GM23338 (cell line): ENCODE measurements around the gene TOPAZ1. TPM values are rescaled to one million over a fixed set of nuclear protein-coding genes. Genes with fewer than 3 reads are reported as not detected.

Experiments used
- ATAC-seq: fragments of 200-7000 bp; cut with Tn5 transposase; 3 replicates; pipeline ENCODE4 v1.9.1; 2020
- DNase-seq: peaks from one replicate; pipeline ENCODE4 v3.0.0-alpha.2; 2015; ENCODE audit warnings: low spot score
- H2AFZ ChIP-seq: fragments of 200-600 bp; sonication (generic); 2 replicates; pipeline ENCODE4 v1.8.0; 2016; ENCODE audit warnings: antibody characterized with exemption, mild to moderate bottlenecking, moderate library complexity
- H3F3A ChIP-seq: fragments of 200-600 bp; sonication (generic); replicated peaks from 2 replicates; pipeline ENCODE4 v1.8.0; 2017; ENCODE audit warnings: antibody characterized with exemption, mixed run types, low read depth
- H3K27ac ChIP-seq: fragments of 200-600 bp; sonication (generic); 2 replicates; pipeline ENCODE4 v1.6.1; 2016; ENCODE audit warnings: low read depth
- H3K27me3 ChIP-seq: fragments of 200-600 bp; sonication (generic); 2 replicates; pipeline ENCODE4 v1.8.0; 2016; ENCODE audit warnings: mild to moderate bottlenecking, mixed run types, moderate library complexity; ENCODE audit not compliant: insufficient read depth
- H3K36me3 ChIP-seq: fragments of 200-600 bp; sonication (generic); 2 replicates; pipeline ENCODE4 v1.8.0; 2016; ENCODE audit warnings: mild to moderate bottlenecking; ENCODE audit not compliant: insufficient read depth
- H3K4me1 ChIP-seq: fragments of 200-600 bp; sonication (generic); 2 replicates; pipeline ENCODE4 v1.8.0; 2016; ENCODE audit warnings: mild to moderate bottlenecking, moderate library complexity; ENCODE audit not compliant: insufficient read depth
- H3K4me2 ChIP-seq: fragments of 200-600 bp; sonication (generic); 2 replicates; pipeline ENCODE4 v1.7.1; 2017; ENCODE audit warnings: mixed run types
- H3K4me3 ChIP-seq: fragments of 200-600 bp; sonication (generic); 2 replicates; pipeline ENCODE4 v1.6.1; 2016; ENCODE audit warnings: mixed run types
- H3K79me2 ChIP-seq: fragments of 200-600 bp; sonication (generic); replicated peaks from 2 replicates; pipeline ENCODE4 v1.8.0; 2017; ENCODE audit warnings: mild to moderate bottlenecking; ENCODE audit not compliant: insufficient read depth
- H3K9me2 ChIP-seq: fragments of 200-600 bp; sonication (generic); 2 replicates; pipeline ENCODE4 v1.8.0; 2017; ENCODE audit not compliant: insufficient read depth
- H4K20me1 ChIP-seq: fragments of 200-600 bp; sonication (generic); replicated peaks from 2 replicates; pipeline ENCODE4 v1.8.0; 2017; ENCODE audit warnings: mild to moderate bottlenecking; ENCODE audit not compliant: insufficient read depth
- H3K27ac Mint-ChIP-seq: 2 replicates; pipeline ENCODE4 v1.8.0; 2020; ENCODE audit warnings: inconsistent platforms, mild to moderate bottlenecking, moderate library complexity, mixed read lengths
- H3K27me3 Mint-ChIP-seq: 3 replicates; pipeline ENCODE4 v1.8.0; 2022; ENCODE audit warnings: low read depth, mild to moderate bottlenecking, moderate library complexity, mixed read lengths, inconsistent platforms; ENCODE audit not compliant: insufficient read depth, poor library complexity
- H3K36me3 Mint-ChIP-seq: 3 replicates; pipeline ENCODE4 v1.8.0; 2021; ENCODE audit warnings: low read depth, mild to moderate bottlenecking, inconsistent platforms, moderate library complexity, mixed read lengths
- H3K4me1 Mint-ChIP-seq: 3 replicates; pipeline ENCODE4 v1.8.0; 2020; ENCODE audit warnings: mild to moderate bottlenecking, inconsistent platforms, mixed read lengths
- H3K4me3 Mint-ChIP-seq: 3 replicates; pipeline ENCODE4 v1.8.0; 2021; ENCODE audit warnings: moderate library complexity, mild to moderate bottlenecking, inconsistent platforms, mixed read lengths
- H3K9me3 Mint-ChIP-seq: 3 replicates; pipeline ENCODE4 v1.8.0; 2020; ENCODE audit warnings: moderate library complexity, mild to moderate bottlenecking, inconsistent platforms, mixed read lengths
- CREB1 ChIP-seq: fragments of 250-450 bp; sonication (Bioruptor Pico); IDR thresholded peaks from 2 replicates; pipeline ENCODE4 v1.5.0; 2020; ENCODE audit warnings: low read depth, mild to moderate bottlenecking, moderate library complexity
- EZH2 ChIP-seq: fragments of 200-600 bp; sonication (generic); IDR thresholded peaks from one replicate; pipeline ENCODE4 v1.8.0; 2017; ENCODE audit warnings: antibody characterized with exemption, mild to moderate bottlenecking, low read depth; ENCODE audit not compliant: unreplicated experiment
- EZH2phosphoT487 ChIP-seq: fragments of 200-600 bp; sonication (generic); IDR thresholded peaks from one replicate; pipeline ENCODE4 v1.8.1; 2018; ENCODE audit warnings: antibody characterized with exemption; ENCODE audit not compliant: unreplicated experiment
- JUNB ChIP-seq: IDR thresholded peaks from one replicate; pipeline ENCODE4 v1.6.1; 2016; ENCODE audit warnings: antibody characterized with exemption; ENCODE audit not compliant: unreplicated experiment
- NANOG ChIP-seq: IDR thresholded peaks from 2 replicates; pipeline ENCODE4 v1.6.1; 2016; ENCODE audit warnings: antibody characterized with exemption, borderline replicate concordance
- POLR2AphosphoS5 ChIP-seq: IDR thresholded peaks from 2 replicates; pipeline ENCODE4 v1.6.1; 2016; ENCODE audit warnings: antibody characterized with exemption, low read depth
- STAT1 ChIP-seq: IDR thresholded peaks from one replicate; pipeline ENCODE4 v1.6.1; 2016; ENCODE audit warnings: antibody characterized with exemption; ENCODE audit not compliant: unreplicated experiment
- ZNF114 ChIP-seq: fragments of 250-450 bp; sonication (Bioruptor Pico); IDR thresholded peaks from 2 replicates; pipeline ENCODE4 v1.5.0; 2020; ENCODE audit warnings: mild to moderate bottlenecking, moderate library complexity
- ZNF331 ChIP-seq: fragments of 250-450 bp; sonication (Bioruptor Pico); IDR thresholded peaks from 2 replicates; pipeline ENCODE4 v1.5.0; 2020; ENCODE audit warnings: low read depth, mild to moderate bottlenecking, moderate library complexity
- polyA plus RNA-seq: library from polyadenylated mRNA; unstranded; fragments of >200 nt; fragmentation: Nextera tagmentation; extraction: Ambion mirVana; gene quantifications from 2 replicates; pipeline ENCODE4 v1.2.1, GENCODE V29; 2016
- total RNA-seq: library from RNA; depleted of rRNA; stranded (reverse); fragments of >200 nt; shearing (Covaris generic); gene quantifications from 2 replicates; pipeline ENCODE4 v1.2.3, GENCODE V29; 2014
- TF ChIP-seq, protein P1 (sequence below), 2 experiments: fragments of 200-600 bp in 1 of 2; sonication (generic) in 1 of 2; conservative IDR thresholded peaks; 2 replicates each; pipeline versions ENCODE4 v1.5.1 to v1.6.1; 2016 to 2017; ENCODE audit warnings: antibody characterized with exemption in 2 of 2, low read depth in 2 of 2, mild to moderate bottlenecking in 2 of 2, moderate library complexity in 1 of 2
- TF ChIP-seq, protein P2 (sequence below): fragments of 250-450 bp; sonication (Bioruptor Pico); IDR thresholded peaks from 2 replicates; pipeline ENCODE4 v1.5.0; 2020; ENCODE audit warnings: mild to moderate bottlenecking, moderate library complexity
- TF ChIP-seq, protein P3 (sequence below): IDR thresholded peaks from 2 replicates; pipeline ENCODE4 v1.6.1; 2016; ENCODE audit warnings: antibody characterized with exemption
- TF ChIP-seq, protein P4 (sequence below): IDR thresholded peaks from one replicate; pipeline ENCODE4 v1.6.1; 2018; ENCODE audit warnings: antibody characterized with exemption; ENCODE audit not compliant: unreplicated experiment

Gene TOPAZ1
- total and polyA plus RNA-seq, 2 experiments from 2014 or later = not detected

DNA sequence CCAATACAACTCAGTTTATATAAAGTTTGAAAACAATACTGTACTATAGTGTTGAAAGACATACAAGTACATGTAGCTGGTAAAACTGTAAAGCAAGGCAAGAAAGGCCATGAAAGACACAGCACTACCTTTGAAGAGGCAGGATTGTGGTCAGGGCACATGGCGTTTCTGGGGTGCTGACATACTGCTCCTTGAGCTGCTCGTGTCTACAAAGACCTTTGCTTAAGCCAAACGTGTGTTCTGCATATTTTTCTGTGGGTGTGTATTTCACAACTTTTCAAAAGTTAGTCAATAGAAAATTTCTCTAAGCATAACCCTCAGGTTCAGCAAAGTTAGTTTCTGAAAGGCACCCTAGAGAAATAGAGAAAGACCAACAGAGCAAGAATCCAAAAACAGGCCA is 14.1 kb upstream of the TOPAZ1 start:
- no peak for DNase-seq
- Histone ChIP-seq H3K9me2 (no peaks in the 10 kb centered on the region), H3F3A (no peaks in the 10 kb centered on the region), H3K36me3 (no peaks in the 10 kb centered on the region), H3K4me1 (no peaks in the 10 kb centered on the region), H3K79me2 (no peaks in the 10 kb centered on the region), H3K27ac (no peak overlapping the region), H4K20me1 (no peaks in the 10 kb centered on the region), H3K4me2 (no peak overlapping the region), H3K4me3 (no peak overlapping the region), H2AFZ (no peak overlapping the region), H3K27me3 (no peaks in the 10 kb centered on the region)
- no peaks in the 10 kb centered on the region for H3K36me3 Mint-ChIP-seq
- TF ChIP-seq EZH2phosphoT487 = no peak
- no peak for TF ChIP-seq JUNB
- TF ChIP-seq CREB1 (CRISPR knock-in tag) = no peak
- TF ChIP-seq STAT1 = no peak
- no peak for TF ChIP-seq POLR2AphosphoS5
- TF ChIP-seq, protein P1, sequence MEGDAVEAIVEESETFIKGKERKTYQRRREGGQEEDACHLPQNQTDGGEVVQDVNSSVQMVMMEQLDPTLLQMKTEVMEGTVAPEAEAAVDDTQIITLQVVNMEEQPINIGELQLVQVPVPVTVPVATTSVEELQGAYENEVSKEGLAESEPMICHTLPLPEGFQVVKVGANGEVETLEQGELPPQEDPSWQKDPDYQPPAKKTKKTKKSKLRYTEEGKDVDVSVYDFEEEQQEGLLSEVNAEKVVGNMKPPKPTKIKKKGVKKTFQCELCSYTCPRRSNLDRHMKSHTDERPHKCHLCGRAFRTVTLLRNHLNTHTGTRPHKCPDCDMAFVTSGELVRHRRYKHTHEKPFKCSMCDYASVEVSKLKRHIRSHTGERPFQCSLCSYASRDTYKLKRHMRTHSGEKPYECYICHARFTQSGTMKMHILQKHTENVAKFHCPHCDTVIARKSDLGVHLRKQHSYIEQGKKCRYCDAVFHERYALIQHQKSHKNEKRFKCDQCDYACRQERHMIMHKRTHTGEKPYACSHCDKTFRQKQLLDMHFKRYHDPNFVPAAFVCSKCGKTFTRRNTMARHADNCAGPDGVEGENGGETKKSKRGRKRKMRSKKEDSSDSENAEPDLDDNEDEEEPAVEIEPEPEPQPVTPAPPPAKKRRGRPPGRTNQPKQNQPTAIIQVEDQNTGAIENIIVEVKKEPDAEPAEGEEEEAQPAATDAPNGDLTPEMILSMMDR (conservative IDR thresholded peaks at IDR 0.05; ENCODE audit: low read depth in 2 of 2) = no peak
- no peak for TF ChIP-seq ZNF331 (CRISPR knock-in tag)
- TF ChIP-seq, protein P2, sequence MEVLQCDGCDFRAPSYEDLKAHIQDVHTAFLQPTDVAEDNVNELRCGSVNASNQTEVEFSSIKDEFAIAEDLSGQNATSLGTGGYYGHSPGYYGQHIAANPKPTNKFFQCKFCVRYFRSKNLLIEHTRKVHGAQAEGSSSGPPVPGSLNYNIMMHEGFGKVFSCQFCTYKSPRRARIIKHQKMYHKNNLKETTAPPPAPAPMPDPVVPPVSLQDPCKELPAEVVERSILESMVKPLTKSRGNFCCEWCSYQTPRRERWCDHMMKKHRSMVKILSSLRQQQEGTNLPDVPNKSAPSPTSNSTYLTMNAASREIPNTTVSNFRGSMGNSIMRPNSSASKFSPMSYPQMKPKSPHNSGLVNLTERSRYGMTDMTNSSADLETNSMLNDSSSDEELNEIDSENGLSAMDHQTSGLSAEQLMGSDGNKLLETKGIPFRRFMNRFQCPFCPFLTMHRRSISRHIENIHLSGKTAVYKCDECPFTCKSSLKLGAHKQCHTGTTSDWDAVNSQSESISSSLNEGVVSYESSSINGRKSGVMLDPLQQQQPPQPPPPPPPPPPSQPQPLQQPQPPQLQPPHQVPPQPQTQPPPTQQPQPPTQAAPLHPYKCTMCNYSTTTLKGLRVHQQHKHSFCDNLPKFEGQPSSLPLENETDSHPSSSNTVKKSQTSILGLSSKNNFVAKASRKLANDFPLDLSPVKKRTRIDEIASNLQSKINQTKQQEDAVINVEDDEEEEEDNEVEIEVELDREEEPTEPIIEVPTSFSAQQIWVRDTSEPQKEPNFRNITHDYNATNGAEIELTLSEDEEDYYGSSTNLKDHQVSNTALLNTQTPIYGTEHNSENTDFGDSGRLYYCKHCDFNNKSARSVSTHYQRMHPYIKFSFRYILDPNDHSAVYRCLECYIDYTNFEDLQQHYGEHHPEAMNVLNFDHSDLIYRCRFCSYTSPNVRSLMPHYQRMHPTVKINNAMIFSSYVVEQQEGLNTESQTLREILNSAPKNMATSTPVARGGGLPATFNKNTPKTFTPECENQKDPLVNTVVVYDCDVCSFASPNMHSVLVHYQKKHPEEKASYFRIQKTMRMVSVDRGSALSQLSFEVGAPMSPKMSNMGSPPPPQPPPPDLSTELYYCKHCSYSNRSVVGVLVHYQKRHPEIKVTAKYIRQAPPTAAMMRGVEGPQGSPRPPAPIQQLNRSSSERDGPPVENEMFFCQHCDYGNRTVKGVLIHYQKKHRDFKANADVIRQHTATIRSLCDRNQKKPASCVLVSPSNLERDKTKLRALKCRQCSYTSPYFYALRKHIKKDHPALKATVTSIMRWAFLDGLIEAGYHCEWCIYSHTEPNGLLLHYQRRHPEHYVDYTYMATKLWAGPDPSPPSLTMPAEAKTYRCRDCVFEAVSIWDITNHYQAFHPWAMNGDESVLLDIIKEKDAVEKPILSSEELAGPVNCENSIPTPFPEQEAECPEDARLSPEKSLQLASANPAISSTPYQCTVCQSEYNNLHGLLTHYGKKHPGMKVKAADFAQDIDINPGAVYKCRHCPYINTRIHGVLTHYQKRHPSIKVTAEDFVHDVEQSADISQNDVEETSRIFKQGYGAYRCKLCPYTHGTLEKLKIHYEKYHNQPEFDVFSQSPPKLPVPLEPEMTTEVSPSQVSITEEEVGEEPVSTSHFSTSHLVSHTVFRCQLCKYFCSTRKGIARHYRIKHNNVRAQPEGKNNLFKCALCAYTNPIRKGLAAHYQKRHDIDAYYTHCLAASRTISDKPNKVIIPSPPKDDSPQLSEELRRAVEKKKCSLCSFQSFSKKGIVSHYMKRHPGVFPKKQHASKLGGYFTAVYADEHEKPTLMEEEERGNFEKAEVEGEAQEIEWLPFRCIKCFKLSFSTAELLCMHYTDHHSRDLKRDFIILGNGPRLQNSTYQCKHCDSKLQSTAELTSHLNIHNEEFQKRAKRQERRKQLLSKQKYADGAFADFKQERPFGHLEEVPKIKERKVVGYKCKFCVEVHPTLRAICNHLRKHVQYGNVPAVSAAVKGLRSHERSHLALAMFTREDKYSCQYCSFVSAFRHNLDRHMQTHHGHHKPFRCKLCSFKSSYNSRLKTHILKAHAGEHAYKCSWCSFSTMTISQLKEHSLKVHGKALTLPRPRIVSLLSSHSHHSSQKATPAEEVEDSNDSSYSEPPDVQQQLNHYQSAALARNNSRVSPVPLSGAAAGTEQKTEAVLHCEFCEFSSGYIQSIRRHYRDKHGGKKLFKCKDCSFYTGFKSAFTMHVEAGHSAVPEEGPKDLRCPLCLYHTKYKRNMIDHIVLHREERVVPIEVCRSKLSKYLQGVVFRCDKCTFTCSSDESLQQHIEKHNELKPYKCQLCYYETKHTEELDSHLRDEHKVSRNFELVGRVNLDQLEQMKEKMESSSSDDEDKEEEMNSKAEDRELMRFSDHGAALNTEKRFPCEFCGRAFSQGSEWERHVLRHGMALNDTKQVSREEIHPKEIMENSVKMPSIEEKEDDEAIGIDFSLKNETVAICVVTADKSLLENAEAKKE (CRISPR knock-in tag) = no peak
- TF ChIP-seq ZNF114 (CRISPR knock-in tag) = no peak
- TF ChIP-seq, protein P3, sequence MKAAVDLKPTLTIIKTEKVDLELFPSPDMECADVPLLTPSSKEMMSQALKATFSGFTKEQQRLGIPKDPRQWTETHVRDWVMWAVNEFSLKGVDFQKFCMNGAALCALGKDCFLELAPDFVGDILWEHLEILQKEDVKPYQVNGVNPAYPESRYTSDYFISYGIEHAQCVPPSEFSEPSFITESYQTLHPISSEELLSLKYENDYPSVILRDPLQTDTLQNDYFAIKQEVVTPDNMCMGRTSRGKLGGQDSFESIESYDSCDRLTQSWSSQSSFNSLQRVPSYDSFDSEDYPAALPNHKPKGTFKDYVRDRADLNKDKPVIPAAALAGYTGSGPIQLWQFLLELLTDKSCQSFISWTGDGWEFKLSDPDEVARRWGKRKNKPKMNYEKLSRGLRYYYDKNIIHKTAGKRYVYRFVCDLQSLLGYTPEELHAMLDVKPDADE = no peak
- no peak for TF ChIP-seq EZH2
- TF ChIP-seq, protein P4, sequence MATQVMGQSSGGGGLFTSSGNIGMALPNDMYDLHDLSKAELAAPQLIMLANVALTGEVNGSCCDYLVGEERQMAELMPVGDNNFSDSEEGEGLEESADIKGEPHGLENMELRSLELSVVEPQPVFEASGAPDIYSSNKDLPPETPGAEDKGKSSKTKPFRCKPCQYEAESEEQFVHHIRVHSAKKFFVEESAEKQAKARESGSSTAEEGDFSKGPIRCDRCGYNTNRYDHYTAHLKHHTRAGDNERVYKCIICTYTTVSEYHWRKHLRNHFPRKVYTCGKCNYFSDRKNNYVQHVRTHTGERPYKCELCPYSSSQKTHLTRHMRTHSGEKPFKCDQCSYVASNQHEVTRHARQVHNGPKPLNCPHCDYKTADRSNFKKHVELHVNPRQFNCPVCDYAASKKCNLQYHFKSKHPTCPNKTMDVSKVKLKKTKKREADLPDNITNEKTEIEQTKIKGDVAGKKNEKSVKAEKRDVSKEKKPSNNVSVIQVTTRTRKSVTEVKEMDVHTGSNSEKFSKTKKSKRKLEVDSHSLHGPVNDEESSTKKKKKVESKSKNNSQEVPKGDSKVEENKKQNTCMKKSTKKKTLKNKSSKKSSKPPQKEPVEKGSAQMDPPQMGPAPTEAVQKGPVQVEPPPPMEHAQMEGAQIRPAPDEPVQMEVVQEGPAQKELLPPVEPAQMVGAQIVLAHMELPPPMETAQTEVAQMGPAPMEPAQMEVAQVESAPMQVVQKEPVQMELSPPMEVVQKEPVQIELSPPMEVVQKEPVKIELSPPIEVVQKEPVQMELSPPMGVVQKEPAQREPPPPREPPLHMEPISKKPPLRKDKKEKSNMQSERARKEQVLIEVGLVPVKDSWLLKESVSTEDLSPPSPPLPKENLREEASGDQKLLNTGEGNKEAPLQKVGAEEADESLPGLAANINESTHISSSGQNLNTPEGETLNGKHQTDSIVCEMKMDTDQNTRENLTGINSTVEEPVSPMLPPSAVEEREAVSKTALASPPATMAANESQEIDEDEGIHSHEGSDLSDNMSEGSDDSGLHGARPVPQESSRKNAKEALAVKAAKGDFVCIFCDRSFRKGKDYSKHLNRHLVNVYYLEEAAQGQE = no peak
- TF ChIP-seq NANOG = no peak
- H3K27ac Mint-ChIP-seq = no peak overlapping the region
- no peak for ATAC-seq
- H3K27me3 Mint-ChIP-seq = no peaks in the 10 kb centered on the region
- H3K4me1 Mint-ChIP-seq = no peaks in the 10 kb centered on the region
- H3K9me3 Mint-ChIP-seq = no peaks in the 10 kb centered on the region; the same call in 2 of the 3 replicates
- H3K4me3 Mint-ChIP-seq = no peak overlapping the region
